Activated T-helper 9 cell treated with anti-CD3 and anti-CD28 coated beads, Interleukin-2, amount 50 U/mL, for 16 hours (primary cell): Measurements from ENCODE around the gene PTPRK.
"Not testable (repeated sequence)": the region's sequence is repeated elsewhere in the genome, so short reads cannot be mapped to it uniquely, and the experiment has no call there.

Source experiments
- DNase-seq: peaks from one replicate; pipeline ENCODE4 v3.0.0-alpha.2; 2020; ENCODE audit warnings: low read depth

PTPRK gene

GRCh38 chr6:128438393-128438792 is 82.0 kb downstream of the PTPRK start:
- DNase-seq: no peak

GRCh38 chr6:128437685-128438084 is 82.7 kb downstream of the PTPRK start:
- no peak for DNase-seq

- not testable (repeated sequence) for DNase-seq
These were observed 85.6 kb downstream of the PTPRK start for GRCh38 chr6:128434752-128435151.

DNA sequence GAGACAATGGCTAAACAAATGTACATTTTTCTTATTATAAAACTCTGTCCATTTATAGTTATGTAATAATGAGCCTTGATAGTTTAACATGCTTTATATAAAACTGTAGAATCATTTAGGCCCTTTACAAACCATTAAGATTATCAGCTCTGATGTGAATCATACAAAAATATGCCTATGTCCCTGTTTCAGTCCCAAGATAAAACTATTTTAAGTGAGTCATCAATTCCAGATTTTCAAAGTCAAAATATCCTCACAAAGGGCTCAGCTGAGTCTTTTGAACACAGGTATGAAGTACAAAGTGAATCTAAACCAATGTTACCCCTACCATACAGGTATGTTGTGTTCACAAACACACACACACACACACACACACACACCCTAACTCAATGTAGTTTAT is 88.0 kb downstream of the PTPRK start:
- DNase-seq: no peak

- no peak for DNase-seq
These were observed 93.3 kb downstream of the PTPRK start for GRCh38 chr6:128427139-128427538.

DNA sequence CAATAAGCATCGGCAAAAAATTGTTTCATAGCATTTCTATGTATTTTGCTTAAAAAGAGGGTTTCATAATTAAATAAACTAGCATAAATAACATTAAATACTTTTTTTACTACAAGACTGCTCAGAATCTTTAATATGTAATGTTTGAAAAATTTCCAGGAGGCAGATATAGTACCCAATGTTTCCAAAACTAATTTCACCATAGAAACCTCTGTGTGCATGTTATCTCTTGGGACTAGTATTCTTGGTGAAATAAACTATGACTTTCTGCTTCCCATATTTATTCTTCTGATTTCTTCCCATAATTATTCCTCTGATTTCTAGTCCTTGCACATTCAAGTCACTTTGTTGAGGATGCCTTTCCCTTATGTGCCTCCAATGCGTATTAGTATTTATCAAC is 94.5 kb downstream of the PTPRK start:
- no peak for DNase-seq

DNA sequence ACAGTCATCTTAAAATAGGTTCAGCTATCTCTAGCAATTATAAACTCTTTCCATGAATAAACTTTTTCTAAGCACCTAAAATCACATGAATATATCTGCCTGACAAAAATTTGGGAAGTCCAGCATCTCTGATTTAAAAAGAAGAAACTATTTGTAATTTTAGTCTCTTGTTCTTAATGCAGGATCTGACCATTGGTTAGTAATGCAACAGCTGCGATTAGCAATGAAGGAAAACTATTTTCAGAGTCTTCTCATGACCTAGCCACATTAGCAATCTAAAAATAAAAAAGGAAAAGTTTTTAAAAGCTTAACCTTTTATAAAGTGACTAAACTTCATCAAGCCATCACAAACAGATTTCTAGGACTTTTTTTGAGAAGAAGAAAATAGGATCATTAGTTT is 97.5 kb downstream of the PTPRK start:
- no peak for DNase-seq

DNA sequence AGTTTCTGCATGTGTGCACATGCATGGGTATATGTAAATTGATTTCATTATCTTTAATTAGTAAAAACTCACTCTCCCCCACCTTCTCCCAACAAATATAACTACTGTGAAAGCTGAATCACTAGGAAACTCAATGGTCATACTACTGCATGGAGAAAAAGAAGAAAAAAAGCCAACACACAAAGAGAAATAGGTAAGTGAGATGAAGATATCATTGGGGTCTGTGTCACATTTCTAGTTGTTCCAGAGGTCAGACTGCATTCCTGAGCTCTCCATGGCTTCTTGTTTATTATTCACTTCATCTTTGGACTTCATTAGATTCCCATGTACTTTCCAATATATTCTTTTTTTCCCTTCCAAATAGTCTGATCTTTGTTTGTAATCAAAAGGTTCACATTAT is 98.2 kb downstream of the PTPRK start:
- no peak for DNase-seq

DNA sequence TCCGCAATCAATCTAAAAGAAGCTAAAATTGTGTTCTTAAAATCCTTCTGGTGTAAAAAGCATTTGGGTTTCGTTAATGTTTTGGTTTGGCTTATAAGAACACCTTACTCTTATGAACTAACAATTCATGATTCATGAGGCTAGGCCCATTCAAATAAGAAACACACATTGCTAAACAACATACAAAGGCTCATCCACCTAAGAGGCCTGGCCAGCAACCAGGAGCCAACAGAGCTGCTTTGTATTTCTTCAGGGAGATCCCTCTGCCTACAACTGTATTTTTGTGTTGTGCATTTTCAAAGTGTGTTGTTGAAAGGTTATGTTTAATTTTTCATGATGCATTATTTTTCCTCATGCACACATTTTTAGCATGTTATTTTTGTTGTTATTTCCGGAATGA is 98.6 kb downstream of the PTPRK start:
- DNase-seq: no peak

DNA sequence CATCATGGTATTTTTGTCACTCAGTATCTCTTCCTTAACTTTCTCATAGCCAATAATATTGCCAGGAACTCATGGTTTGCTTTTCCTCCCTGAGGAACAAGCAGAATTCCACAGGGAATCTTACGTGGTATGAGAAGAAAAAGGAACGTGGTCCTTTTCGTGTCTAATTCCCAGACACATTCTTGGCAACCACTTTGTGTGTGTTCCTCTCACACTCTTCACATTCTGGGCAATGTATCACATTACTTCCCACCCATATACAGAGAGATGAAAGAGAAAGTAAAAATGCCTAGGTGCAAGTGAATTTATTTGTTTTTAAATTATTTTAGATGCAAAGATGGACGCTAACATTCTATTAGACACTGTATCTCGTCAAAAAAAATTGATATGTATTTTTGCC is 102.7 kb downstream of the PTPRK start:
- no peak for DNase-seq

DNA sequence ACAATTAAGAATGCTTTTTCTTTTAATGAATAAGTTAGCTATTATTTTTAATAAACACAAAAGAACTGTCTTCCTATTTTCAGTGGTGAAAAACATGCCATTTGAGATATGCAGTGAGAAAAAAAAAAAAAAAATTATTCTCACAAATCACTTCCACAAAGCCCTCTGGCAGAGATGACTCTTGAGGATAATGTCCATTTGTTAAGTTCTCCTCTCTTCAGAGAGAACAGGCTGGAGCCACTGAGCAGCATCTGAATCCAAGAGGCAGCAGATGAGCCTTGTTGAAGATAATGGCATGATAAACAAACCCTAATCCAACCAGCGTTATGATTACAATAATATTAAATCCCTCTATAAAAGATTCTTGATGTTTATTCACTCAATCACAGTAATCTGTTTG is 105.0 kb downstream of the PTPRK start:
- DNase-seq: no peak

- no peak for DNase-seq
These were observed 105.5 kb downstream of the PTPRK start for GRCh38 chr6:128414943-128415342.

- DNase-seq: no peak
These were observed 107.1 kb downstream of the PTPRK start for GRCh38 chr6:128413291-128413690.

GRCh38 chr6:128412680-128413079 is 107.7 kb downstream of the PTPRK start:
- DNase-seq: no peak

GRCh38 chr6:128410584-128410983 is 109.8 kb downstream of the PTPRK start:
- no peak for DNase-seq

GRCh38 chr6:128409003-128409402 is 111.4 kb downstream of the PTPRK start:
- no peak for DNase-seq

- no peak for DNase-seq
These were observed 113.9 kb downstream of the PTPRK start for GRCh38 chr6:128406453-128406852.

GRCh38 chr6:128403618-128404444 is 116.6 kb downstream of the PTPRK start:
- no peak for DNase-seq

DNA sequence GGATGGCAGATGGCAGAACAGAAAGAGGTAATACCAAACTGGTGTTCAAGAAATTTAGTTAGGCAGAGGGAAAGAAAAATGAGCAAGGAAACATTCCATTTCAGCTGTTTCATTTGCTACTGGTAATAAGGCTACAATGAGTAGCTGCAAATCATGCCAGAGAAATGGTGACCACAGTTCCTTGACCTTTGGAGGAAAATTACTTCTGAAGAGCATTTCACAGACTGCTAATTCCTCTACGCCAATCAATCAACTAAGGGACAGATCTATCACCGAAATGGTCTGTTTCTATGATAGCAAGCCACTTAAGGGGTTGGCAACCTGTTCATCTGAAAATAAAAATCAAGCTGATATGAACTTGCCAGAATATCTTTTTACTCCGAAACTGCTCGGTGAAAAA is 119.5 kb downstream of the PTPRK start:
- no peak for DNase-seq

DNA sequence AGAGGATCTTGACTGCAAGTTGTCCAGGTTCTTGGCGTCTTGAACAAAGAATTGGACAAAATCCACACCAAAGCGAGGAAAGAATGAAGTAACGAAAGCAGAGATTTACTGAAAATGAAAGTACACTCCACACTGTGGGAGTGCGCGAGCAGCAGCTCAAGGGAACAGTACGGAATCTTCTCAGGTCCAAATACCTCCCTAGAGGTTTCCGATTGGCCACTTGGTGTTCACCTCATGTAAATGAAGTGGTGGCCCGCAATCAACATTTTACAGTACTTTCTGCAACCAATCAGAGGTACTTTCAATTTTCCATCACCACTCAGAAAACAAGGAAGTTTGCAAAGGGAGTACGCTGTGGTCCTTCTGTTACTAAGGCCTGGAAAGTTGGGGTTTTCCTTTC is 122.4 kb downstream of the PTPRK start:
- DNase-seq: no peak

GRCh38 chr6:128395596-128395995 is 124.8 kb downstream of the PTPRK start:
- no peak for DNase-seq

GRCh38 chr6:128395188-128395587 is 125.2 kb downstream of the PTPRK start:
- no peak for DNase-seq

DNA sequence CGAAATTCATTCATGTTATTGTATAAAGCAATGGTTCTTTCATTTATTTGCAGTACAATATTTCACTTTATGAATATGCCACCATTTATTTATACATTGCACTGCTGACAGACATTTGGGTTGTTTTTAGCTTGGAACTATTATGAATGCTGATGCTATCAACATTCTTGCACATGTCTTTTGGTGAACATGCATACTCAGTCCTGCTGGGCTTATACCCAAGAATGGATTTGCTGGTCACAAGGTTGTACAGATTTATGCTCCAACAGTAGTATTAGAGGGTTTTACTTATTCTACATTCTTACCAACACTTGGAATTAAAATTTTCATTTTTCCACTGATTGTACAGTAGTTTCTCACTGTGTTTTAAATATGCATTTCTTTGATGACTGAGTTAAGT is 126.2 kb downstream of the PTPRK start:
- DNase-seq: no peak

GRCh38 chr6:128389820-128390534 is 130.4 kb downstream of the PTPRK start:
- DNase-seq: no peak
